ENCODE data around the gene RIPPLY3.
A peak's percentile ranks its signal among the peaks of the same experiment; 100 is the strongest.
"Not testable (repeated sequence)": the region's sequence is repeated elsewhere in the genome, so short reads cannot be mapped to it uniquely, and the experiment has no call there.

Gene RIPPLY3

DNA sequence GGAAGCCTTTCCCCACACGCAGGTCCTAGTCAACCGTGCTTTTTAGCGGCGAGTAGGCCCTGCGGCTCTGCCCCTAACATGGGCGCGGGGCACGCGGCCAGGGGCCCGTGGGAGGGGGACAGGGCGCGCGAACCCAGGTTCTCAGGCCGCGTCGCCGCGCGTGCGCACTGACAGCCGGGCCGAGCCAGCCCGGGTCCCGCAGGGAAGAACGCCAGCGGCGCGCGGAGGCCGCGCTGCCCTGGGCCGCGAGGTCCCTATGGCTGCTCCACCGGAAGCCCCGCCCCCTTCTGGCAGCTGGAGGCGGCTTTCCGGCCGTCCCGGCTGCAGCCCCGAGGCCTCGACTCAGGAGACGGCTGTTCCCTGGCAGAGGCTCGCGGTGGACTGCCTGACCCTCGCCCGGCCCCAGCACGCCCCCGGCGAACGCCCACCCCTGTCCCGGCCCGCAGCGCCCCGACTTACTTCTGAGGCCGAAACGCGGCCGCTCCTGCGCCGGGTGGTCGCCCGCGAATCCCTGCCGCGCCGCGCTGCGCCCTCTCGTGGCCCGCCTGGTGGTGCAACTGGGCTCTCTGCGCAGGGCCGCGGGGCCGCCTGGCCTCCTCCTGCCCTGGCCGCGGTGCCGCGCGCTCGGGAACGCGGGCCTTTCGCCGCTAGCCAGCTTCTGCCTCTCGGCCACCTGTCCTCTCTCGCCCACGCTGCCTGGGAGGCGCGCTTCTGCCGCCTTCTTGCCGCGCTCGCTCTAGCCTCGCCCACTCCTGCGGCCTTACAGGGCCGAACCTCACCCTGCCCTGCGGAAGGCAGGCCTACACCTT lies 16.6 kb upstream of the RIPPLY3 start:
- ChIA-PET CTCF (interaction anchor here (0.5 to 1.8 kb wide), 12 partner anchors 10 to 291 kb away, joined by 3 to 7 read pairs (median 4); partner anchors contain the start of genes RIPPLY3 and SIM2), POLR2A (ENCODE audit: low non-redundant PET) (interaction anchor here (0.6 kb wide), 2 partner anchors 17 to 23 kb away, joined by 3 to 6 read pairs; partner anchors contain the start of genes HLCS and RIPPLY3)

DNA sequence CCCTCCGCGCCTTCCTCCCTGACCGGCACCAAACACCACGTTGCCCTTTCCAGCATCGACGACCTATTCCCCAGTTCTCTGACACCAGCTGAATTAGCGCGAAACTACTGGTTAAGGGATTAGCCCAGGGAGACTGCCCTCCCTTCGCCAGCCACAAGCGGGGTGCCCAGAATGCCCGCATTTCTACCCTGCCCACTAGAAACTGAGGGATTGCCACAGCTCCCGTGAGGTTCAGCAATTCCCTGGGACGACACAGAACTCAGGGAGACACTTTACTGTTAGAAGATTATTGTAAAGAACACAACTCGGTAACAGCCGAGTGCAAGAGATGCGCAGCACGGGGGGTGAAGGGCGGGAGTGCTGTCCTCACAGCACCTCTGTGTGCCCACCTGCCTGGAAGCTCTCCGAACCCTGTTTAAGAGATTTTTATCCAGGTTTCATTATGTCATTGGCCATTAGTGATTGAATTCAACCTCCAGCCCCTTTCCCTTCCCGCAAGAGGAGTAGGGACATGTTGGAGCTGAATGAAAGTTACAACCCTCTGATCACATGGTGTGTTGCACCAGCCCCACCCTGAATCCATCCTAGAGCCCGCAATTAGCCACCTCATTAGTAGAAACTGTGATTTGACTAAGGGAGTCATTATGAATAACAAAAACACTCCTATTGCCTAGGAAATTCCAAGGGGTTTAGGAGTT lies 15.8 kb upstream of the RIPPLY3 start:
- DNase-seq (ENCODE audit: low spot score) = peak; percentile 75
- ChIA-PET CTCF (interaction anchor here (0.6 to 1.8 kb wide), 9 partner anchors 12 to 140 kb away, joined by 3 to 6 read pairs (median 3); partner anchors contain the start of gene RIPPLY3), POLR2A (ENCODE audit: low non-redundant PET) (no interaction called here)
- TF ChIP-seq, protein P1, sequence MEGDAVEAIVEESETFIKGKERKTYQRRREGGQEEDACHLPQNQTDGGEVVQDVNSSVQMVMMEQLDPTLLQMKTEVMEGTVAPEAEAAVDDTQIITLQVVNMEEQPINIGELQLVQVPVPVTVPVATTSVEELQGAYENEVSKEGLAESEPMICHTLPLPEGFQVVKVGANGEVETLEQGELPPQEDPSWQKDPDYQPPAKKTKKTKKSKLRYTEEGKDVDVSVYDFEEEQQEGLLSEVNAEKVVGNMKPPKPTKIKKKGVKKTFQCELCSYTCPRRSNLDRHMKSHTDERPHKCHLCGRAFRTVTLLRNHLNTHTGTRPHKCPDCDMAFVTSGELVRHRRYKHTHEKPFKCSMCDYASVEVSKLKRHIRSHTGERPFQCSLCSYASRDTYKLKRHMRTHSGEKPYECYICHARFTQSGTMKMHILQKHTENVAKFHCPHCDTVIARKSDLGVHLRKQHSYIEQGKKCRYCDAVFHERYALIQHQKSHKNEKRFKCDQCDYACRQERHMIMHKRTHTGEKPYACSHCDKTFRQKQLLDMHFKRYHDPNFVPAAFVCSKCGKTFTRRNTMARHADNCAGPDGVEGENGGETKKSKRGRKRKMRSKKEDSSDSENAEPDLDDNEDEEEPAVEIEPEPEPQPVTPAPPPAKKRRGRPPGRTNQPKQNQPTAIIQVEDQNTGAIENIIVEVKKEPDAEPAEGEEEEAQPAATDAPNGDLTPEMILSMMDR (conservative IDR thresholded peaks at IDR 0.05; ENCODE audit: low read depth) = no peak
- peak overlapping the region; percentile 87 for H3K27ac ChIP-seq

More for the DNA sequence above, 16.6 kb upstream of the RIPPLY3 start:
- TF ChIP-seq, protein P1 (conservative IDR thresholded peaks at IDR 0.05; ENCODE audit: low read depth) = peak; percentile 95
- peak; percentile 95 for DNase-seq (ENCODE audit: low spot score)
- peak overlapping the region; percentile 87 for H3K27ac ChIP-seq

DNA sequence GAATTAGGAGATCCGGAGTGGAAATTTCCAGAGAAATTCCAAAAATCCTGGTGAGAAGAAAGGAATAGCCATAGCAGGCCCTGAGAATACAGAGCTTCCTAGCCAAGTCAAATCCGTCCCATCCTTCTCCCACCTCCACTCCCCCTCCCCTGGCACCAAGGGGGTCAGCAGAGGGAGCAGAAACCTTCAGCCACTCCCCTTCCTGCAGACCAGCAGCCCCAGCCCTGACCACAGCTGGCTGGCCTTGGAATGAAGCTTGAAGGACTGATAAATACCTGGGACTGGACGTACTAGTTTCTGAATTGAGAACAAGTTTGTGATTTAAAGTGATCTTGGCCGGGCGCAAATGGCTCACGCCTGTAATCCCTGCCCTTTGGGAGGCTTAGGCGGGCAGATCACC lies 13.8 kb upstream of the RIPPLY3 start:
- TF ChIP-seq, protein P1 (conservative IDR thresholded peaks at IDR 0.05; ENCODE audit: low read depth) = no peak
- ChIA-PET POLR2A (ENCODE audit: low non-redundant PET) (no interaction called here), CTCF (no interaction called here)
- no peak overlapping the region for H3K27ac ChIP-seq
- DNase-seq (ENCODE audit: low spot score) = no peak

DNA sequence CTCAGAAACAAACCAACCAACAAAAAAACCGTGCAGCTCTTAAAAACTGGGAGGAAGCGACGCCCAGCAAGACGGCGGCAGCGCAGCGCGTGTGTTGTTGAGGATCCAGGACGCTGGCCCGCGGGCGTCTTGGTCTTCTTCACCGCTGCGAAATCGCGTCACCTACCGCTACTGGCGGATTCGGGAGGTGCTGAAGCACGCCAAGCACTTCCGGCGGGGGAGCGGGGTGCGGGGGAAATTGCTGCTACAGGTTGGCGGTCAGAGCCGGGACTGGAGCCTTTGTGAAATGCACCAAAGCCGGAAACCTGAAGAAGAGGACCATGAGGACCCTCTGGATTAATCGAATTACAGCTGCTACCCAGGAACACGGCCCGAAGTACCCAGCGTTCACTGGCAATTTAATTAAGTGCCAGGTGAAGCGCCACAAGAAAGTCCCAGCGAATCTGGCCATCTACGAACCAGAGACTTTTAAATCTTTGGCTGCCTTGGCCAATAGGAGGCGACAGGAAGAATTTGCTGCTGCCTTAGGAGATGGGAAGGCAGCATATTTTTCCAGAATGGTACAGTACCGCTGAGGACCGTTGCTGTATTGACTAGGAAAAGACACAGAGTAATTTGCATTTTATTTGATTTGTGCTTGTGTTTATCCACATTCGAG lies 11.9 kb upstream of the RIPPLY3 start:
- H3K27ac ChIP-seq = no peak overlapping the region
- ChIA-PET CTCF (no interaction called here), POLR2A (ENCODE audit: low non-redundant PET) (no interaction called here)
- DNase-seq (ENCODE audit: low spot score) = no peak
- TF ChIP-seq, protein P1 (conservative IDR thresholded peaks at IDR 0.05; ENCODE audit: low read depth) = no peak

DNA sequence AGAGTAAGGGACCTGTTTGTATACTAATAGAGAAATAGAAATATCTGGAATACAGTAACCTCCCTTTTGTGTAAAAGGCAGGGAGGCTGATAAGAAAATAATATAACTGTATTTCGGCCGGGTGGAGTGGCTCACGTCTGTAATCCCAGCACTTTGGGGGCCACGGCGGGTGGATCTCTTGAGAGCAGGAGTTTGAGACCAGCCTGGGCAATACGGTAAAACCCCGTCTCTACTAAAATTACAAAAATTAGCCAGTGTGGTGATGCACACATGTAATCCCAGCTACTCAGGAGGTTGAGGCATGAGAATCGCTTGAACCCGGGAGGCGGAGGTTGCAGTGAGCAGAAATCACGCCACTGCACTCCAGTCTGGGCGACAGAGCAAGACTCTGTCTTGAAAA lies 11.2 kb upstream of the RIPPLY3 start:
- POLR2A ChIA-PET (ENCODE audit: low non-redundant PET); DNase-seq (ENCODE audit: low spot score); CTCF ChIA-PET; H3K27ac ChIP-seq: not testable (repeated sequence)

DNA sequence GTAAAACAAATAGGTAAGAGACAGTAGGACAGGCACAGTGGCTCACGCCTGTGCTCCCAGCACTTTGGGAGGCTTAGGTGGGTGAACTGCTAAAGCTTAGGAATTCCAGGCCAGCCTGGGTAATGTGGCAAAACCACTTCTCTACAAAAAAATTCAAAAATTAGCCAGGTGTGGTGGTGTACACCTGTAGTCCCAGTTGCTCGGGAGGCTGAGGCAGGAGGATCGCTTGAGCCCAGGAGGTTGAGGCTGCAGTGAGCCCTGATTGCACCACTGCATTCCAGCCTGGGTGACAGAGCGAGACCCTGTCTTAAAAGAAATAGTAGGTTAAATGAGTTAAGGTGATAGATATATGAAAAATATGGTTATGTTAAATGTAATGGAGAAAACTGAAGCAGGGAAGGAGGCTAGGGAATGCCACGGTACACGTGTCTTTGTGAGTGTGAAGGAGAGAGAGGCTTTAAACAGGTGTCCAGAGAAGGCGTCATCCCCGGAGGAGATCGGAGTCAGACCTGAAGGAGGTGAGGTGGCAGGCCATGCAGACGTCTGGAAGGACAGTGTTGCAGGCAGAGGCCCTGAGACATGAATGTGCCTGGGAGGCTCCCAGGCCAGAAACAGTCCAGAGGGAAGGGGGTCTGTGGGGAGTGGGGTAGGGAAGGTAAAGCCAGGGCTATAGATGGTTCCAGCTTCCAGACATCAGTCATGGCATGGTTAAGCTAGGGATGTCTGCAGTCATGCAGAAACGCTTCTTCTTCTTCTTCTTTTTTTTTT lies 7.2 kb upstream of the RIPPLY3 start:
- POLR2A ChIA-PET (ENCODE audit: low non-redundant PET) = no interaction called here
- H3K27ac ChIP-seq = no peak overlapping the region
- TF ChIP-seq, protein P1 (conservative IDR thresholded peaks at IDR 0.05; ENCODE audit: low read depth) = no peak
- CTCF ChIA-PET = no interaction called here
- DNase-seq (ENCODE audit: low spot score) = no peak

Measured in RWPE1 (cell line).